Endothelial cell of umbilical vein (primary cell): ENCODE measurements around the gene MUC7. TPM values are rescaled to one million over a fixed set of nuclear protein-coding genes. Genes with fewer than 3 reads are reported as not detected.

Experiments
- BruUV-seq: library from RNA; stranded (reverse); fragments of 400-500 nt; replicated peaks from 2 replicates; lab custom pipeline; 2021; lab: Mats Ljungman, UMichigan
- CTCF ChIA-PET: fragments of 300-600, 350-600 bp; sonication (Branson Sonifier 250); formaldehyde crosslinking; loops from one replicate; lab custom pipeline; 2021; ENCODE audit warnings: antibody characterized with exemption, inconsistent platforms; lab: Charles Lee
- POLR2A ChIA-PET: fragments of 300-600, 350-600 bp; sonication (Branson Sonifier 250); formaldehyde crosslinking; loops from one replicate; lab custom pipeline; 2021; ENCODE audit warnings: antibody characterized with exemption, inconsistent platforms; lab: Charles Lee
- DNase-seq: peaks from one replicate; pipeline ENCODE4 v3.0.0-alpha.2; 2011; ENCODE audit warnings: low read depth, low spot score
- FAIRE-seq: peaks from 2 replicates; lab custom pipeline; 2011; peaks lifted over from hg19 to GRCh38; lab: Jason Lieb, UNC
- H2AFZ ChIP-seq: 2 replicates; pipeline ENCODE4 v1.6.0; 2012; ENCODE audit warnings: low read depth, low read length, control low read depth, inconsistent platforms
- H3K27ac ChIP-seq: 2 replicates; pipeline ENCODE4 v1.5.1; 2011; ENCODE audit warnings: low read depth, mild to moderate bottlenecking, control low read depth, low read length, moderate library complexity; ENCODE audit not compliant: insufficient read depth
- H3K27me3 ChIP-seq, 2 experiments: 2 replicates each; pipeline versions ENCODE4 v1.6.0 to v1.6.1; 2011; ENCODE audit warnings: low read length in 2 of 2, mixed read lengths in 1 of 2; ENCODE audit not compliant: control insufficient read depth in 2 of 2, insufficient read depth in 2 of 2
- H3K36me3 ChIP-seq, 2 experiments: 2 replicates in 1 of 2; 3 replicates in 1 of 2; pipeline ENCODE4 v1.5.1; 2011; ENCODE audit warnings: low read length in 2 of 2, mild to moderate bottlenecking in 1 of 2, moderate library complexity in 1 of 2; ENCODE audit not compliant: control insufficient read depth in 2 of 2, insufficient read depth in 2 of 2; ENCODE audit errors: extremely low read depth in 1 of 2
- H3K4me1 ChIP-seq: 3 replicates; pipeline ENCODE4 v1.5.1; 2011; ENCODE audit warnings: mild to moderate bottlenecking, low read length; ENCODE audit not compliant: control insufficient read depth, insufficient read depth; ENCODE audit errors: extremely low read depth
- H3K4me2 ChIP-seq: 2 replicates; pipeline ENCODE4 v1.6.1; 2011; ENCODE audit warnings: low read length, control low read depth, mixed read lengths; ENCODE audit not compliant: insufficient read depth
- H3K4me3 ChIP-seq, 3 experiments: fragments of 200-600 bp in 1 of 3; sonication (generic), shearing (Covaris generic) in 1 of 3; replicated peaks in 1 of 3; 2 replicates each; pipeline ENCODE4 v1.5.1; 2011 to 2016; ENCODE audit warnings: control low read depth in 3 of 3, low read length in 3 of 3, mild to moderate bottlenecking in 2 of 3, inconsistent platforms in 1 of 3, low read depth in 1 of 3, moderate library complexity in 1 of 3; ENCODE audit not compliant: insufficient read depth in 1 of 3
- H3K79me2 ChIP-seq: 2 replicates; pipeline ENCODE4 v1.6.0; 2012; ENCODE audit warnings: low read length, inconsistent platforms; ENCODE audit not compliant: control insufficient read depth, insufficient read depth
- H3K9ac ChIP-seq: replicated peaks from 2 replicates; pipeline ENCODE3; 2011; ENCODE audit warnings: low read length, control low read depth; ENCODE audit not compliant: insufficient read depth; ENCODE audit errors: extremely low read depth
- H3K9me1 ChIP-seq: replicated peaks from 3 replicates; pipeline ENCODE4 v1.6.0; 2011; ENCODE audit warnings: mild to moderate bottlenecking, low read length; ENCODE audit not compliant: control insufficient read depth, insufficient read depth; ENCODE audit errors: extremely low read depth
- H3K9me3 ChIP-seq: replicated peaks from 2 replicates; pipeline ENCODE4 v1.5.1; 2012; ENCODE audit warnings: low read length, inconsistent platforms; ENCODE audit not compliant: control insufficient read depth, insufficient read depth
- H4K20me1 ChIP-seq: replicated peaks from 2 replicates; pipeline ENCODE3; 2011; ENCODE audit warnings: mild to moderate bottlenecking, low read length; ENCODE audit not compliant: control insufficient read depth, insufficient read depth; ENCODE audit errors: extremely low read depth
- CTCF ChIP-seq, 2 donors: IDR thresholded peaks; 1 replicate in 1 of 2; 2 replicates in 1 of 2; pipeline ENCODE4 v1.5.1; 2011; ENCODE audit warnings: low read length in 2 of 2, mild to moderate bottlenecking in 2 of 2, moderate library complexity in 2 of 2, control low read depth in 1 of 2, inconsistent platforms in 1 of 2, low read depth in 1 of 2; ENCODE audit not compliant: insufficient read depth in 1 of 2; ENCODE audit errors: extremely low read depth in 1 of 2
- EZH2 ChIP-seq: IDR thresholded peaks from 2 replicates; pipeline ENCODE4 v1.6.1; 2012; ENCODE audit warnings: borderline replicate concordance, low read depth, mild to moderate bottlenecking, moderate library complexity, low read length, inconsistent platforms; ENCODE audit not compliant: severe bottlenecking
- GATA2 ChIP-seq: IDR thresholded peaks from 2 replicates; pipeline ENCODE4 v1.7.0; 2011; ENCODE audit warnings: low read depth, mild to moderate bottlenecking, moderate library complexity, mixed read lengths, low read length; ENCODE audit not compliant: insufficient read length, insufficient read depth
- JUN ChIP-seq: IDR thresholded peaks from 2 replicates; pipeline ENCODE4 v1.6.1; 2011; ENCODE audit warnings: borderline replicate concordance, low read depth; ENCODE audit not compliant: insufficient read length, insufficient read depth
- POLR2A ChIP-seq: IDR thresholded peaks from 2 replicates; pipeline ENCODE4 v1.6.1; 2012; ENCODE audit warnings: low read depth, mild to moderate bottlenecking, control low read depth, low read length
- POLR2AphosphoS5 ChIP-seq: IDR thresholded peaks from 2 replicates; pipeline ENCODE4 v1.6.1; 2012; ENCODE audit warnings: low read depth, mild to moderate bottlenecking, control low read depth, low read length, moderate library complexity; ENCODE audit not compliant: insufficient read depth
- dilution Hi-C: fragments of 300-500 bp; cut with MboI; formaldehyde crosslinking; loops from one replicate; pipeline ENCODE4 v1.15.0; 2019; ENCODE audit warnings: low sequenced_read_pairs; ENCODE audit not compliant: extremely low pct_ligation_motif_present
- intact Hi-C: fragments of 100-400 bp; cut with micrococcal nuclease; formaldehyde crosslinking; loops from one replicate; pipeline ENCODE4 v1.10.0; 2022
- polyA plus RNA-seq, 4 experiments: library from polyadenylated mRNA; depleted of rRNA in 3 of 4; stranded (reverse) in 3 of 4; unstranded in 1 of 4; fragments of >200 nt; gene quantifications; 2 replicates each; pipeline versions ENCODE4 v1.2.1 to v1.2.3, GENCODE V29; 2011 to 2012; ENCODE audit warnings: missing spikeins in 1 of 4
- total RNA-seq: library from RNA; stranded (reverse); gene quantifications from 2 replicates; pipeline ENCODE4 v1.2.3, GENCODE V29; 2021

The MUC7 gene
- total and polyA plus RNA-seq, 2 donors (not counting 3 experiments of a cell fraction or from before 2014, with no cell fraction given): not detected

DNA sequence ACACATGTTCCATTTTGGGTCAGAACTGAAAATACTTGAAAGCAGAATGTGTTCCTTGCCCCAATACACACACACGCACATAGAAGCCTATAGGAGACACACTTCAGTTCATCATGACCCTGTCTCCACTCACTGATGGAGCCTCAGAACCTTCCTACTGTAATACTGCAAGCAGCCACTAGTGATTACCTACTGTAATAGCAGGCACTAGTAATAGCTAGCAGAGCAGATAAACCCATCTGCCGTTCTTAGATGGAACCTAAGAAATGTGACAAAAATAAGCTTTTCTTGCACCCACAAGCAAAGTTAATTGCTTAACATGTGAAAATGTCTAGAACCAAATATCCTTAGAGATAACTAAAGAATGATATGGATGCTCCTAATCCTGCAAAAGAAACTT is 60.0 kb downstream of the MUC7 start:
- POLR2A ChIA-PET: no interaction called here
- Histone ChIP-seq H3K9me3 (no peaks in the 10 kb centered on the region), H3K79me2 (no peaks in the 10 kb centered on the region), H3K36me3 (no peaks in the 10 kb centered on the region), H3K4me3 (no peak overlapping the region), H2AFZ (no peak overlapping the region), H3K9me1 (no peaks in the 10 kb centered on the region), H3K27me3 (peaks cover 0 to 3% of the 10 kb centered on the region in 2 experiments), H4K20me1 (no peaks in the 10 kb centered on the region), H3K4me2 (no peak overlapping the region), H3K9ac (no peak overlapping the region), H3K4me1 (no peaks in the 10 kb centered on the region), H3K27ac (no peak overlapping the region)
- BruUV-seq: no TSS peak
- FAIRE-seq: no peak
- intact Hi-C loops: no loop called here
- TF ChIP-seq EZH2: no peak
- no peak for TF ChIP-seq GATA2
- no peak for TF ChIP-seq CTCF (IDR thresholded peaks at IDR 0.05; ENCODE audit: extremely low read depth in 1 of 2, insufficient read depth in 1 of 2, low read depth in 1 of 2, low read length in 2 of 2)
- no peak for TF ChIP-seq POLR2AphosphoS5
- TF ChIP-seq POLR2A: no peak
- no peak for TF ChIP-seq JUN
- CTCF ChIA-PET: interaction anchor here (1.0 kb wide), 1 partner anchor 9 kb away, joined by 4 read pairs; no protein-coding TSS in a partner anchor
- dilution Hi-C loops: no loop called here
- DNase-seq: no peak

Other genes starting within 250 kb of the MUC7 start
- gene FDCSP, start 246.1 kb upstream of the MUC7 start, total RNA-seq: not detected in 2 replicates
- not detected in 2 replicates for gene FDCSP, start 246.1 kb upstream of the MUC7 start, polyA plus RNA-seq
- not detected in 2 replicates for gene CSN3, start 229.6 kb upstream of the MUC7 start, total RNA-seq
- gene CSN3, start 229.6 kb upstream of the MUC7 start, polyA plus RNA-seq: not detected in 2 replicates
- not detected in 2 replicates for gene CABS1, start 137.2 kb upstream of the MUC7 start, total RNA-seq
- gene CABS1, start 137.2 kb upstream of the MUC7 start, polyA plus RNA-seq: not detected in 2 replicates
- gene SMR3A, start 111.4 kb upstream of the MUC7 start, total RNA-seq: not detected in 2 replicates
- not detected in 2 replicates for gene SMR3A, start 111.4 kb upstream of the MUC7 start, polyA plus RNA-seq
- gene SMR3B, start 89.1 kb upstream of the MUC7 start, total RNA-seq: not detected in 2 replicates
- gene SMR3B, start 89.1 kb upstream of the MUC7 start, polyA plus RNA-seq: not detected in 2 replicates
- gene OPRPN, start 74.3 kb upstream of the MUC7 start, total RNA-seq: not detected in 2 replicates
- gene OPRPN, start 74.3 kb upstream of the MUC7 start, polyA plus RNA-seq: not detected in 2 replicates
- gene AMTN, start 46.4 kb downstream of the MUC7 start, total RNA-seq: not detected in 2 replicates
- 0.95 and 1.2 TPM in 2 replicates for gene AMTN, start 46.4 kb downstream of the MUC7 start, polyA plus RNA-seq
- not detected in 2 replicates for gene AMBN, start 120.1 kb downstream of the MUC7 start, total RNA-seq
- not detected in 2 replicates for gene AMBN, start 120.1 kb downstream of the MUC7 start, polyA plus RNA-seq
- 0.05 TPM in 1 of 2 replicates, not detected in the other for gene ENAM, start 156.5 kb downstream of the MUC7 start, total RNA-seq
- 0.05 and 0.07 TPM in 2 replicates for gene ENAM, start 156.5 kb downstream of the MUC7 start, polyA plus RNA-seq
- not detected in 2 replicates for gene JCHAIN, start 194.3 kb downstream of the MUC7 start, total RNA-seq
- gene JCHAIN, start 194.3 kb downstream of the MUC7 start, polyA plus RNA-seq: not detected in 2 replicates
- 32.8 and 34.7 TPM in 2 replicates for gene UTP3, start 216.3 kb downstream of the MUC7 start, total RNA-seq
- 6.2 and 8.7 TPM in 2 replicates for gene UTP3, start 216.3 kb downstream of the MUC7 start, polyA plus RNA-seq
- gene RUFY3, start 249.8 kb downstream of the MUC7 start, total RNA-seq: 42.4 and 52.8 TPM in 2 replicates
- 8.5 and 10.0 TPM in 2 replicates for gene RUFY3, start 249.8 kb downstream of the MUC7 start, polyA plus RNA-seq